HG03060 (cell line): ENCODE data around the gene DCN.
"Not testable (repeated sequence)": the region's sequence is repeated elsewhere in the genome, so short reads cannot be mapped to it uniquely, and the experiment has no call there.

Experiments used
- ATAC-seq: cut with Tn5 transposase; IDR thresholded peaks from one replicate; pipeline ENCODE4 v1.9.1; 2021; ENCODE audit warnings: low read depth, moderate number of reproducible peaks; ENCODE audit not compliant: unreplicated experiment

DCN gene

GRCh38 chr12:91182636-91183455, at the start of gene DCN:
Gene DCN, minus strand, starts transcription at chr12:91182817. Its CDS starts 4,265 bp downstream, at chr12:91178552.
- ATAC-seq = no peak

GRCh38 chr12:91230841-91231240, 48.2 kb upstream of the DCN start:
- no peak for ATAC-seq

- no peak for ATAC-seq
These were observed 44.3 kb upstream of the DCN start for GRCh38 chr12:91226951-91227350.

- ATAC-seq = no peak
These were observed 42.7 kb upstream of the DCN start for GRCh38 chr12:91225316-91225715.

GRCh38 chr12:91224401-91224800, 41.8 kb upstream of the DCN start:
- no peak for ATAC-seq

- no peak for ATAC-seq
These were observed 40.1 kb upstream of the DCN start for GRCh38 chr12:91222746-91223145.

- no peak for ATAC-seq
These were observed 37.3 kb upstream of the DCN start for GRCh38 chr12:91219919-91220318.

- ATAC-seq = no peak
These were observed 36.9 kb upstream of the DCN start for GRCh38 chr12:91219511-91219910.

GRCh38 chr12:91216871-91217270, 34.3 kb upstream of the DCN start:
- no peak for ATAC-seq

- ATAC-seq = no peak
These were observed 33.4 kb upstream of the DCN start for GRCh38 chr12:91215940-91216454.

GRCh38 chr12:91211866-91212265, 29.2 kb upstream of the DCN start:
- no peak for ATAC-seq

- ATAC-seq = no peak
These were observed 28.0 kb upstream of the DCN start for GRCh38 chr12:91210618-91211017.

GRCh38 chr12:91210144-91210543, 27.5 kb upstream of the DCN start:
- no peak for ATAC-seq

GRCh38 chr12:91207301-91207700, 24.7 kb upstream of the DCN start:
- not testable (repeated sequence) for ATAC-seq

GRCh38 chr12:91205811-91206210, 23.2 kb upstream of the DCN start:
- no peak for ATAC-seq

- no peak for ATAC-seq
These were observed 21.8 kb upstream of the DCN start for GRCh38 chr12:91204421-91204820.

- ATAC-seq = no peak
These were observed 21.0 kb upstream of the DCN start for GRCh38 chr12:91203610-91204009.

- ATAC-seq = no peak
These were observed 19.8 kb upstream of the DCN start for GRCh38 chr12:91202390-91202789.

- ATAC-seq = no peak
These were observed 13.8 kb upstream of the DCN start for GRCh38 chr12:91196436-91196835.

GRCh38 chr12:91194500-91194899, 11.9 kb upstream of the DCN start:
- ATAC-seq = no peak

GRCh38 chr12:91191513-91192111, 9.0 kb upstream of the DCN start:
- ATAC-seq = no peak

GRCh38 chr12:91189516-91189915, 6.9 kb upstream of the DCN start:
- ATAC-seq = no peak
